ENCODE measurements around the gene LRIT1.
"Not testable (repeated sequence)": the region's sequence is repeated elsewhere in the genome, so short reads cannot be mapped to it uniquely, and the experiment has no call there.

GRCh38 chr10:84279876-84280475 lies 38.6 kb upstream of the LRIT1 start:
- TF ChIP-seq, protein P1, sequence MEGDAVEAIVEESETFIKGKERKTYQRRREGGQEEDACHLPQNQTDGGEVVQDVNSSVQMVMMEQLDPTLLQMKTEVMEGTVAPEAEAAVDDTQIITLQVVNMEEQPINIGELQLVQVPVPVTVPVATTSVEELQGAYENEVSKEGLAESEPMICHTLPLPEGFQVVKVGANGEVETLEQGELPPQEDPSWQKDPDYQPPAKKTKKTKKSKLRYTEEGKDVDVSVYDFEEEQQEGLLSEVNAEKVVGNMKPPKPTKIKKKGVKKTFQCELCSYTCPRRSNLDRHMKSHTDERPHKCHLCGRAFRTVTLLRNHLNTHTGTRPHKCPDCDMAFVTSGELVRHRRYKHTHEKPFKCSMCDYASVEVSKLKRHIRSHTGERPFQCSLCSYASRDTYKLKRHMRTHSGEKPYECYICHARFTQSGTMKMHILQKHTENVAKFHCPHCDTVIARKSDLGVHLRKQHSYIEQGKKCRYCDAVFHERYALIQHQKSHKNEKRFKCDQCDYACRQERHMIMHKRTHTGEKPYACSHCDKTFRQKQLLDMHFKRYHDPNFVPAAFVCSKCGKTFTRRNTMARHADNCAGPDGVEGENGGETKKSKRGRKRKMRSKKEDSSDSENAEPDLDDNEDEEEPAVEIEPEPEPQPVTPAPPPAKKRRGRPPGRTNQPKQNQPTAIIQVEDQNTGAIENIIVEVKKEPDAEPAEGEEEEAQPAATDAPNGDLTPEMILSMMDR (IDR thresholded peaks at IDR 0.05) = not testable (repeated sequence)
- TF ChIP-seq POLR2A (IDR thresholded peaks at IDR 0.05) = not testable (repeated sequence)
